Measurements from ENCODE around the gene HNF1B. TPM values are rescaled to one million over a fixed set of nuclear protein-coding genes. Genes with fewer than 3 reads are reported as not detected.

Gene HNF1B
- polyA plus RNA-seq, 1 of the 3 experiments (the other 2 are of a cell fraction) = not detected

GRCh38 chr17:37769050-37769449 is 24.2 kb upstream of the HNF1B start:
- H3F3A ChIP-seq (replicated peaks; ENCODE audit: insufficient read depth) = no peaks in the 10 kb centered on the region
- no peak for DNase-seq
- 0 out of 2 replicates have a peak, but pooled peaks cover 7% of the 10 kb centered on the region for H3K27me3 ChIP-seq (ENCODE audit: insufficient read depth)
- H4K20me1 ChIP-seq (ENCODE audit: insufficient read depth) = no peaks in the 10 kb centered on the region
- TF ChIP-seq ZBTB33 (IDR thresholded peaks at IDR 0.05; ENCODE audit: borderline replicate concordance, low read depth) (no peak), RXRA (IDR thresholded peaks at IDR 0.05; ENCODE audit: borderline replicate concordance, low read depth) (no peak), ELF1 (IDR thresholded peaks at IDR 0.05) (no peak), CHD2 (IDR thresholded peaks at IDR 0.05; ENCODE audit: low read length, partially characterized antibody) (no peak), TEAD4 (IDR thresholded peaks at IDR 0.05; ENCODE audit: borderline replicate concordance, insufficient read depth) (no peak), FOSL2 (IDR thresholded peaks at IDR 0.05; ENCODE audit: borderline replicate concordance, low read depth) (no peak), GABPA (IDR thresholded peaks at IDR 0.05; ENCODE audit: low read depth) (no peak), EZH2phosphoT487 (IDR thresholded peaks at IDR 0.05; ENCODE audit: borderline replicate concordance, low read depth) (no peak), TAF1 (IDR thresholded peaks at IDR 0.05; ENCODE audit: borderline replicate concordance, low read depth, low read length) (no peak), SMC3 (IDR thresholded peaks at IDR 0.05; ENCODE audit: low read depth, low read length) (no peak), FOXM1 (IDR thresholded peaks at IDR 0.05; ENCODE audit: low read depth) (no peak), POLR2AphosphoS5 (IDR thresholded peaks at IDR 0.05; ENCODE audit: low read depth, low read length) (no peak), REST (IDR thresholded peaks at IDR 0.05; ENCODE audit: low read depth, low read length) (no peak), USF1 (IDR thresholded peaks at IDR 0.05; ENCODE audit: borderline replicate concordance, low read depth) (no peak)
- no peak overlapping the region for H3K4me2 ChIP-seq
- no peak overlapping the region for H3K4me3 ChIP-seq (ENCODE audit: low read depth in 2 of 2, low read length in 1 of 2)
- ChIA-PET CTCF (interaction anchor here (0.7 to 2.3 kb wide), 2 partner anchors 14 to 31 kb away, joined by 3 to 6 read pairs; no protein-coding TSS in a partner anchor), POLR2A (no interaction called here)
- H2AFZ ChIP-seq (ENCODE audit: low read depth) = no peak overlapping the region
- H3K79me2 ChIP-seq (ENCODE audit: insufficient read depth) = no peaks in the 10 kb centered on the region
- no peak overlapping the region for H3K27ac ChIP-seq (ENCODE audit: low read depth in 2 of 2, low read length in 1 of 2)
- H3K4me1 ChIP-seq (ENCODE audit: control insufficient read depth in 1 of 2, insufficient read depth in 2 of 2, low read depth in 1 of 2, low read length in 1 of 2) = no peaks in the 10 kb centered on the region
- H3K9me3 ChIP-seq = no peaks in the 10 kb centered on the region
- 52% methylated on average over 6 of the region's 6 CpGs for WGBS (ENCODE audit: low lambda C conversion rate)
- no peaks in the 10 kb centered on the region for H3K36me3 ChIP-seq (replicated peaks in 1 of 2; ENCODE audit: control insufficient read depth in 1 of 2, insufficient read depth in 2 of 2, low read length in 1 of 2)
- H3K9me2 ChIP-seq = no peaks in the 10 kb centered on the region
- no peak overlapping the region for H3K9ac ChIP-seq

Measured in SK-N-SH (cell line).